BLaER1 treated with 17β-estradiol and CSF1 and Interleukin-3, amounts not matched to agents 10 nM and 100 nM (cell line): ENCODE measurements around the gene TECPR1.
A peak's percentile ranks its signal among the peaks of the same experiment; 100 is the strongest.

Experiments used
- H3K27ac ChIP-seq, 11 experiments: shearing (Covaris generic); formaldehyde crosslinking; 2 replicates each; pipeline ENCODE4 v1.8.1; 2022
- H3K27me3 ChIP-seq, 11 experiments: shearing (Covaris generic); formaldehyde crosslinking; 2 replicates each; pipeline ENCODE4 v1.8.1; 2022
- H3K36me3 ChIP-seq, 11 experiments: shearing (Covaris generic); formaldehyde crosslinking; 2 replicates each; pipeline ENCODE4 v1.8.1; 2022
- H3K4me1 ChIP-seq, 10 experiments: shearing (Covaris generic); formaldehyde crosslinking; 2 replicates each; pipeline ENCODE4 v1.8.1; 2022
- H3K4me2 ChIP-seq, 11 experiments: shearing (Covaris generic); formaldehyde crosslinking; 2 replicates each; pipeline ENCODE4 v1.8.1; 2022
- H3K4me3 ChIP-seq, 10 experiments: shearing (Covaris generic); formaldehyde crosslinking; 2 replicates each; pipeline ENCODE4 v1.8.1; 2022
- H3K9ac ChIP-seq, 11 experiments: shearing (Covaris generic); formaldehyde crosslinking; 2 replicates each; pipeline ENCODE4 v1.8.1; 2022
- H3K9me3 ChIP-seq, 11 experiments: shearing (Covaris generic); formaldehyde crosslinking; replicated peaks in 1 of 11; 2 replicates each; pipeline ENCODE4 v1.8.1; 2022
- H4K20me1 ChIP-seq, 11 experiments: shearing (Covaris generic); formaldehyde crosslinking; 2 replicates each; pipeline ENCODE4 v1.8.1; 2022
- Cebpa-rat ChIP-seq, 11 experiments: shearing (Covaris generic); IDR thresholded peaks; 2 replicates each; pipeline ENCODE4 v1.8.1; 2022

Gene TECPR1

DNA sequence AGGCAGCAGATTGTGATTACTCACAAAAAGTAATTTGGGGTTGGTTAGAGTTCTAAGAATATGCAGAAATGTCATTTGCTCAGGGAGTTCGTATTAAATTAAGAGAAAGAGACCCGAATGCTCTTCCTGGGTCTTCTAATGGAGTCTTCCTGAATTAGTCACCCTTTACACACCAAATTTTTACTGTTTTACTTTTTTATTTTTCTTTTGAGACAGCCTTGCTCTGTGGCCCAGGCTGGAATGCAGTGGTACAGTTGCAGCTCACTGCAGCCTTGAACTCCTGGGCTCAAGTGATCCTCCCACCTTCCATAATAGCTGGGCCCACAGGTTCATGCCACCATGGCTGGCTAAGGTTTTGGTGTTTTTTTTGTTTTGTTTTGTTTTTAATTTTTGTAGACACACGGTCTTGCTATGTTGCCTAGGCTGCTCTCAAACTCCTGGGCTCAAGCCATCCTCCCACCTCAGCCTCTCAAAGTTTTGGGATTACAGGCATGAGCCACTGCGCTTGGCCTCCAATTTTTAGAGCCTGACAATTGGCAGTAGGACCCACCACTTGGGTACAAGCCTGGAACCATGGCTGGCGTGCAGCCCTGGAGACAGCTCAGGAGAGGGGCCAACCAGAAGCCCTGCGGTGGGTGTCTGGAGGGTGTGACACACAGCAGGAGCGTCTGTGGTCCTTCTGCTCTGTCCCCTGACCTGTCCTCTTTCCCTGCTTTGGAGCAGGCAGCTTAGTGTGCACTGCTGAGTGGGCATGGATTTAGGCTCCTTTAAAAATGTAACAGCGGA is 57.2 kb downstream of the TECPR1 start:
- Histone ChIP-seq H3K27ac (no peak overlapping the region), H4K20me1 (peaks cover 0 to 52% (median 41%) of the 10 kb centered on the region in 11 experiments; a peak in 14 of 22 replicates), H3K9me3 (peaks cover 0 to 8% (median 7%) of the 10 kb centered on the region in 11 experiments; a peak in 13 of 22 replicates), H3K9ac (no peak overlapping the region), H3K4me2 (no peak overlapping the region), H3K36me3 (peaks cover 38 to 91% (median 74%) of the 10 kb centered on the region in 11 experiments), H3K4me3 (no peak overlapping the region), H3K4me1 (peaks cover 0 to 12% (median 3%) of the 10 kb centered on the region in 10 experiments; a peak in 11 of 20 replicates), H3K27me3 (no peaks in the 10 kb centered on the region)
- no peak for TF ChIP-seq Cebpa-rat (IDR thresholded peaks at IDR 0.05)

DNA sequence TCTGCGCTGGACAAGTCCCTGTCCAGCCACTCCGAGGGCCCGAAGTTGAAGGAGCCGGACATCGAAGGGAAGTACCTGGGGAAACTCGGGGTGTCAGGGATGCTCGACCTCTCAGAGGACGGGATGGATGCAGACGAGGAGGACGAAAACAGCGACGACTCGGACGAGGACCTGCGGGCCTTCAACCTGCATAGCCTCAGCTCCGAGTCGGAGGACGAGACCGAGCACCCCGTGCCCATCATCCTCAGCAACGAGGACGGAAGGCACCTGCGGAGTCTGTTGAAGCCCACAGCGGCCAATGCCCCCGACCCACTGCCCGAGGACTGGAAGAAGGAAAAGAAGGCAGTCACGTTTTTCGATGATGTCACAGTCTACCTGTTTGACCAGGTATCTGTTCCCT is 57.8 kb downstream of the TECPR1 start:
- peaks cover 5 to 16% (median 8%) of the 10 kb centered on the region in 10 experiments for H3K4me1 ChIP-seq
- H4K20me1 ChIP-seq: peaks cover 0 to 45% (median 36%) of the 10 kb centered on the region in 11 experiments; a peak in 14 of 22 replicates
- H3K9ac ChIP-seq: no peak overlapping the region
- H3K27me3 ChIP-seq: no peaks in the 10 kb centered on the region
- TF ChIP-seq Cebpa-rat (IDR thresholded peaks at IDR 0.05): no peak
- no peak overlapping the region for H3K4me3 ChIP-seq
- H3K36me3 ChIP-seq: peaks cover 38 to 92% (median 75%) of the 10 kb centered on the region in 11 experiments
- H3K4me2 ChIP-seq: no peak overlapping the region
- no peak overlapping the region for H3K27ac ChIP-seq
- H3K9me3 ChIP-seq: peaks cover 0 to 13% (median 9%) of the 10 kb centered on the region in 11 experiments; a peak in 15 of 22 replicates

DNA sequence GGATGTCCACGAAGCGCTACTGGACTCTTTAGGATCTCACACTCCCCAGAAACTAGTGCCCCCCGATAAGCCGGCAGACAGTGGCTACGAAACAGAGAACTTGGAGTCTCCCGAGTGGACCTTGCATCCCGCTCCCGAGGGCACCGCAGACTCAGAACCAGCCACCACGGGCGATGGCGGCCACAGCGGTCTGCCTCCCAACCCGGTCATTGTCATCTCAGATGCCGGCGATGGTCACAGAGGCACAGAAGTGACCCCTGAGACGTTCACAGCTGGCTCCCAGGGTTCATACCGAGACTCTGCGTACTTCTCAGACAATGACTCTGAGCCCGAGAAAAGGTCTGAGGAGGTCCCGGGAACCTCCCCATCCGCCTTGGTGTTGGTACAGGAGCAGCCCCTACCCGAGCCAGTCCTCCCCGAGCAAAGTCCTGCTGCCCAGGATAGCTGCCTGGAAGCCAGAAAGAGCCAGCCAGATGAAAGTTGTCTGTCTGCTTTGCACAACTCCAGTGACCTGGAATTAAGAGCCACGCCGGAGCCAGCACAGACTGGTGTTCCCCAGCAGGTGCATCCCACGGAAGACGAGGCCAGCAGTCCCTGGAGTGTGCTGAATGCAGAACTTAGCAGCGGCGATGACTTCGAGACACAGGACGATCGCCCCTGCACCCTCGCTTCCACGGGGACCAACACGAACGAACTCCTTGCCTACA is 58.4 kb downstream of the TECPR1 start:
- no peak overlapping the region for H3K4me3 ChIP-seq
- H3K4me1 ChIP-seq: peaks cover 3 to 17% (median 10%) of the 10 kb centered on the region in 10 experiments; a peak in 18 of 20 replicates
- H3K36me3 ChIP-seq: peaks cover 38 to 95% (median 80%) of the 10 kb centered on the region in 11 experiments
- H4K20me1 ChIP-seq: peaks cover 0 to 40% (median 34%) of the 10 kb centered on the region in 11 experiments; a peak in 14 of 22 replicates
- TF ChIP-seq Cebpa-rat (IDR thresholded peaks at IDR 0.05): no peak
- H3K27me3 ChIP-seq: no peaks in the 10 kb centered on the region
- no peak overlapping the region for H3K4me2 ChIP-seq
- no peak overlapping the region for H3K27ac ChIP-seq
- no peak overlapping the region for H3K9ac ChIP-seq
- H3K9me3 ChIP-seq: peaks cover 0 to 18% (median 10%) of the 10 kb centered on the region in 11 experiments; a peak in 16 of 22 replicates

DNA sequence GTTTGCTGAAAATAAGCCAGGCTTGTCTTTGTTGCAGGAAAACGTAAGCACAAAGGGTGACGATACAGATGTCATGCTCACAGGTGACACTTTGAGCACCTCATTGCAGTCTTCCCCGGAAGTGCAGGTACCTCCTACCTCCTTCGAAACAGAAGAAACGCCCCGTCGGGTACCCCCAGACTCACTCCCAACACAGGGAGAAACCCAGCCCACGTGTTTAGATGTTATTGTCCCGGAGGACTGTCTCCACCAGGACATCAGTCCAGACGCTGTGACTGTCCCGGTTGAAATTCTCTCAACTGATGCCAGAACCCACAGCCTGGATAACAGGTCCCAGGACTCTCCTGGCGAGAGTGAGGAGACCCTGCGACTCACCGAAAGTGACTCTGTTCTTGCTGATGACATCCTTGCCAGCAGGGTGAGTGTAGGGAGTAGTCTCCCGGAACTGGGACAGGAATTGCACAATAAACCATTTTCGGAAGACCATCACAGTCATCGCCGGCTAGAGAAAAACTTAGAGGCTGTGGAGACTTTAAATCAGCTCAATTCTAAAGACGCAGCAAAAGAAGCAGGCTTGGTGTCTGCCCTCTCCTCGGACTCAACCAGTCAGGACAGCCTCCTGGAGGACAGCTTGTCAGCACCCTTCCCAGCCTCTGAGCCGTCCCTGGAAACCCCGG is 59.1 kb downstream of the TECPR1 start:
- Histone ChIP-seq H3K36me3 (peaks cover 38 to 97% (median 82%) of the 10 kb centered on the region in 11 experiments), H3K9me3 (peaks cover 0 to 14% (median 5%) of the 10 kb centered on the region in 11 experiments; a peak in 7 of 22 replicates), H3K9ac (no peak overlapping the region), H3K27me3 (no peaks in the 10 kb centered on the region), H3K4me3 (no peak overlapping the region), H3K4me1 (peaks cover 3 to 17% (median 10%) of the 10 kb centered on the region in 10 experiments; a peak in 18 of 20 replicates), H4K20me1 (peaks cover 0 to 34% (median 31%) of the 10 kb centered on the region in 11 experiments; a peak in 14 of 22 replicates), H3K27ac (no peak overlapping the region), H3K4me2 (no peak overlapping the region)
- TF ChIP-seq Cebpa-rat (IDR thresholded peaks at IDR 0.05): no peak

DNA sequence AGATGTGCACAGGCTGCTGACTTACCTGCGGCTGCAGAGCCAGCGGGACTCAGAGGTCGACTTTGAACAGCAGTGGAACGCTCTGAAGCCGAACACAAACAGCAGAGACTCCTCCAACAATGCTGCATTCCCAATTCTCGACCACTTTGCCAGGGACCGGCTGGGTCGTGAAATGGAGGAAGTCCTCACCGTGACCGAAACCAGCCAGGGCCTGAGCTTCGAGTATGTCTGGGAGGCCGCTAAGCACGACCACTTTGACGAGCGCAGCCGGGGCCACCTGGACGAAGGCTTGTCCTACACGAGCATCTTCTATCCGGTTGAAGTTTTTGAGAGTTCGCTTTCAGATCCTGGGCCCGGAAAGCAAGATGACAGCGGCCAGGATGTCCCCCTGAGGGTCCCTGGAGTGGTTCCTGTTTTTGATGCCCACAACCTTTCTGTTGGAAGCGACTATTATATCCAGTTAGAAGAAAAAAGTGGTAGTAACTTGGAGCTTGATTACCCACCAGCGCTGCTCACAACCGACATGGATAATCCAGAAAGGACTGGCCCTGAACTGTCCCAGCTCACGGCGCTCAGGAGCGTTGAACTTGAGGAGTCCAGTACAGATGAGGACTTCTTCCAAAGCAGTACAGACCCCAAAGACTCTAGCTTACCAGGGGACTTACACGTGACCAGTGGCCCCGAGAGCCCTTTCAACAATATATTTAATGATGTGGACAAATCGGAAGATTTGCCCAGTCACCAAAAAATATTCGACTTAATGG is 60.2 kb downstream of the TECPR1 start:
- H3K9ac ChIP-seq: no peak overlapping the region
- no peak for TF ChIP-seq Cebpa-rat (IDR thresholded peaks at IDR 0.05)
- H3K9me3 ChIP-seq: peaks cover 0 to 14% (median 5%) of the 10 kb centered on the region in 11 experiments; a peak in 7 of 22 replicates
- H3K36me3 ChIP-seq: peaks cover 38 to 100% (median 87%) of the 10 kb centered on the region in 11 experiments
- peaks cover 0 to 24% (median 21%) of the 10 kb centered on the region in 11 experiments; a peak in 13 of 22 replicates for H4K20me1 ChIP-seq
- H3K4me3 ChIP-seq: no peak overlapping the region
- no peaks in the 10 kb centered on the region for H3K27me3 ChIP-seq
- no peak overlapping the region for H3K4me2 ChIP-seq
- peaks cover 8 to 26% (median 13%) of the 10 kb centered on the region in 10 experiments for H3K4me1 ChIP-seq
- no peak overlapping the region for H3K27ac ChIP-seq

DNA sequence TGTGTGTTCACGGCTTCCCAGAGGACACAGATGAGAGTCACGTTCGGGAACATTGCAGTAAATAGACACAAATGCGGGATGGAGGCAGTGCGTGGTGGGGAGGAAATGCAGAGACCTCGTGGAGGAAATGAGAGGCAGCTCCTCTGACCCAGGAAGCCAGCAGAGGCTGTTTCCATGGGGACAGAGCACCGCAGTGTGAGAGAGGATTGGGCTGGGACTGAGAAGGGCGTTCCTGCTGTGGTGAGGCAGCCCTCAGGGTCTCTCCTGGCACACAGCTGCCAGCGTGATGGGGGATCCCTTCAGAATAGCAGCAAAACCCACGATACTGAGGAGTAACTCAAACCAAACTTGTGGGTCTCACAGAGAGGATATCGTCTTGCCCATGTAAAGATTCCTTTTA is 62.5 kb downstream of the TECPR1 start:
- Histone ChIP-seq H3K4me1 (peaks cover 8 to 37% (median 19%) of the 10 kb centered on the region in 10 experiments), H3K27me3 (no peaks in the 10 kb centered on the region), H3K4me3 (no peak overlapping the region), H3K9me3 (peaks cover 0 to 14% (median 5%) of the 10 kb centered on the region in 11 experiments; a peak in 7 of 22 replicates), H3K9ac (no peak overlapping the region), H4K20me1 (peaks cover 0 to 6% (median 0%) of the 10 kb centered on the region in 11 experiments; a peak in 5 of 22 replicates), H3K4me2 (peak overlapping the region; percentile 6 to 45 (median 37); a peak in 18 of 22 replicates), H3K27ac (peak overlapping the region in 1 of 11 experiments; percentile 1; a peak in 1 of 22 replicates), H3K36me3 (peaks cover 26 to 100% (median 73%) of the 10 kb centered on the region in 11 experiments)
- no peak for TF ChIP-seq Cebpa-rat (IDR thresholded peaks at IDR 0.05)

DNA sequence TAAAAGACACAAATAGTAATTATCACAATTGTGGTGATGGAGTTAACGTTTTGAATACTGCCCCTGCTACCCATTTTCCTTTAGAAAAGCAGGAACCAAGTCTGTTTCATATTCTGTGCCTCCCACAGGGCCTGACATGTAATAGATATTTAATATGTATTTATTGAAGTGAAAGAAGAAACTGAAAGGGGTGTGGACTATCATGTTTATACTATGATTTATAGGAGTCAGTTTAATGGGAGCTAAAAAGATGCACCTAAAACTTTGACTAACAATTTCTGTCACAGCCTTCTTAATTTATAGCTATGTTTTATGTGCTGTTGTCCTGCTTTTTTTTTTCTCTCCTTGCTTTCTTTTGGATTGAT is 64.9 kb downstream of the TECPR1 start:
- Histone ChIP-seq H4K20me1 (no peaks in the 10 kb centered on the region), H3K4me1 (peaks cover 8 to 37% (median 19%) of the 10 kb centered on the region in 10 experiments), H3K9me3 (peaks cover 0 to 16% (median 5%) of the 10 kb centered on the region in 11 experiments; a peak in 9 of 22 replicates), H3K36me3 (peaks cover 8 to 96% (median 55%) of the 10 kb centered on the region in 11 experiments; a peak in 21 of 22 replicates), H3K4me3 (no peak overlapping the region), H3K9ac (no peak overlapping the region), H3K27me3 (no peaks in the 10 kb centered on the region), H3K27ac (peak overlapping the region in 2 of 11 experiments; percentile 8 to 35; a peak in 2 of 22 replicates), H3K4me2 (peak overlapping the region in 5 of 11 experiments; percentile 38 to 75 (median 52); a peak in 8 of 22 replicates)
- TF ChIP-seq Cebpa-rat (IDR thresholded peaks at IDR 0.05): no peak
